Testis (tissue), 2 donors: ENCODE results near the gene OR9I1.

Experiments used
- CTCF ChIP-seq, 3 experiments: fragments of 450-650 bp in 2 of 3; fragments of 200-600 bp in 1 of 3; sonication (generic) in 1 of 3; IDR thresholded peaks; one replicate each; pipeline ENCODE4 v1.5.1; 2016 to 2019; ENCODE audit warnings: antibody characterized with exemption in 3 of 3, mild to moderate bottlenecking in 2 of 3, moderate library complexity in 1 of 3
- POLR2A ChIP-seq: fragments of 450-650 bp; IDR thresholded peaks from one replicate; pipeline ENCODE4 v1.6.1; 2017; ENCODE audit warnings: antibody characterized with exemption, mild to moderate bottlenecking, moderate library complexity

- no peak for TF ChIP-seq CTCF (IDR thresholded peaks at IDR 0.05)
- TF ChIP-seq POLR2A = no peak
Measured at GRCh38 chr11:58070585-58070984, 54.7 kb downstream of the OR9I1 start.
